NT2/D1 (cell line): Measurements from ENCODE around the gene PKN1.

ENCODE experiments used
- SUZ12 ChIP-seq: IDR thresholded peaks from 2 replicates; pipeline ENCODE4 v1.6.1; 2011; ENCODE audit not compliant: insufficient read length, insufficient read depth; ENCODE audit errors: extremely low read depth
- YY1 ChIP-seq: IDR thresholded peaks from 2 replicates; pipeline ENCODE4 v1.6.1; 2011; ENCODE audit not compliant: insufficient read length, insufficient read depth

- TF ChIP-seq SUZ12 (no peak), YY1 (no peak)
Observed at GRCh38 chr19:14471436-14472187, 38.5 kb downstream of the PKN1 start.
